DOHH2 (cell line): ENCODE measurements around the gene TANC1.
"Not testable (repeated sequence)": the region's sequence is repeated elsewhere in the genome, so short reads cannot be mapped to it uniquely, and the experiment has no call there.

ENCODE experiments used
- H3F3A ChIP-seq: fragments of 200-600 bp; sonication (generic), shearing (Covaris generic); 2 replicates; pipeline ENCODE4 v1.6.0; 2016; ENCODE audit warnings: antibody characterized with exemption, mild to moderate bottlenecking; ENCODE audit not compliant: control insufficient read depth, insufficient read depth
- H3K27ac ChIP-seq: fragments of 200-600 bp; sonication (generic); 2 replicates; pipeline ENCODE4 v1.5.1; 2014; ENCODE audit warnings: low read depth, mild to moderate bottlenecking, low read length, moderate library complexity
- H3K27me3 ChIP-seq: fragments of 200-600 bp; sonication (generic); 2 replicates; pipeline ENCODE4 v1.6.1; 2014; ENCODE audit warnings: mild to moderate bottlenecking, low read length, mixed read lengths; ENCODE audit not compliant: control insufficient read depth
- H3K36me3 ChIP-seq: fragments of 200-600 bp; sonication (generic); 2 replicates; pipeline ENCODE4 v1.6.1; 2014; ENCODE audit warnings: mild to moderate bottlenecking, low read length, moderate library complexity, mixed read lengths; ENCODE audit not compliant: control insufficient read depth
- H3K4me1 ChIP-seq: fragments of 200-600 bp; sonication (generic); 2 replicates; pipeline ENCODE4 v1.6.1; 2014; ENCODE audit warnings: mild to moderate bottlenecking, low read length, mixed read lengths; ENCODE audit not compliant: control insufficient read depth
- H3K4me2 ChIP-seq: fragments of 200-600 bp; sonication (generic); 2 replicates; pipeline ENCODE4 v1.6.0; 2014; ENCODE audit warnings: mild to moderate bottlenecking, low read length, moderate library complexity
- H3K4me3 ChIP-seq: fragments of 200-600 bp; sonication (generic); 2 replicates; pipeline ENCODE4 v1.5.1; 2014; ENCODE audit warnings: mild to moderate bottlenecking, low read length, mixed read lengths
- H3K79me2 ChIP-seq: fragments of 200-600 bp; sonication (generic); 2 replicates; pipeline ENCODE4 v1.6.1; 2014; ENCODE audit warnings: mild to moderate bottlenecking, low read length, mixed read lengths; ENCODE audit not compliant: control insufficient read depth
- H3K9me2 ChIP-seq: fragments of 200-600 bp; sonication (generic); replicated peaks from 2 replicates; pipeline ENCODE4 v1.6.1; 2014; ENCODE audit warnings: mild to moderate bottlenecking, low read length, mixed read lengths; ENCODE audit not compliant: control insufficient read depth
- H3K9me3 ChIP-seq: fragments of 200-600 bp; sonication (generic); 2 replicates; pipeline ENCODE4 v1.6.1; 2014; ENCODE audit warnings: antibody characterized with exemption, low read length, mixed read lengths; ENCODE audit not compliant: control insufficient read depth, insufficient read depth
- H4K20me1 ChIP-seq: fragments of 200-600 bp; sonication (generic); 2 replicates; pipeline ENCODE4 v1.6.0; 2014; ENCODE audit warnings: low read depth, mild to moderate bottlenecking, antibody characterized with exemption, low read length, moderate library complexity; ENCODE audit not compliant: control insufficient read depth, insufficient read depth
- EZH2phosphoT487 ChIP-seq: fragments of 200-600 bp; sonication (generic); IDR thresholded peaks from 2 replicates; pipeline ENCODE4 v1.6.1; 2017; ENCODE audit warnings: borderline replicate concordance, mild to moderate bottlenecking, antibody characterized with exemption, low read length, moderate library complexity, mixed read lengths
- TF ChIP-seq, protein P1 (sequence below): fragments of 200-600 bp; sonication (generic); IDR thresholded peaks from one replicate; pipeline ENCODE4 v1.5.1; 2014; ENCODE audit warnings: antibody characterized with exemption, mild to moderate bottlenecking, low read depth, low read length; ENCODE audit not compliant: poor library complexity, severe bottlenecking

TANC1 gene

DNA sequence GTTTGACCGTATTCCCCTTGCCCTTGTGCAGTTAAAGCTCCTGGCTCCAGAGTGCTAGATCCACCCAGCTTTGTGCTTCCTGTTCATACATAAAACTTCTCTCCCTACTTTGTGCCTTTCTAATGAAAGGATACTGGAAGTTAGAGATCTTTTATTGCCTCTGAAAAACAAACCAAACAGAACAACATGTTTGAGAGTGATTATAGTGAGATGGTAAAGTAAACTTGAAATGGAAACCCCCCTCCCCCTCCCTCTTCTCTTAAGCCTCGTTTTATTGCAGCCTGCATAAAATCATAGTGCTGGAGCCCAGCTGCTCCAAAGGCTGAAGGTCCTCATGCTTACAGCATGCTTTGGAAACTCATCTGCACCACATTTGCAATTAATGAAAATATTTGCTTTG lies 125.1 kb downstream of the TANC1 start:
- Histone ChIP-seq H4K20me1 (no peaks in the 10 kb centered on the region), H3F3A (no peaks in the 10 kb centered on the region), H3K27me3 (no peaks in the 10 kb centered on the region), H3K36me3 (no peaks in the 10 kb centered on the region), H3K79me2 (no peaks in the 10 kb centered on the region), H3K9me2 (no peaks in the 10 kb centered on the region), H3K4me3 (no peak overlapping the region), H3K4me2 (no peak overlapping the region), H3K9me3 (peaks cover 5% of the 10 kb centered on the region; the same call in 1 of the 2 replicates), H3K4me1 (peaks cover 41% of the 10 kb centered on the region), H3K27ac (no peak overlapping the region)
- no peak for TF ChIP-seq EZH2phosphoT487
- TF ChIP-seq, protein P1, sequence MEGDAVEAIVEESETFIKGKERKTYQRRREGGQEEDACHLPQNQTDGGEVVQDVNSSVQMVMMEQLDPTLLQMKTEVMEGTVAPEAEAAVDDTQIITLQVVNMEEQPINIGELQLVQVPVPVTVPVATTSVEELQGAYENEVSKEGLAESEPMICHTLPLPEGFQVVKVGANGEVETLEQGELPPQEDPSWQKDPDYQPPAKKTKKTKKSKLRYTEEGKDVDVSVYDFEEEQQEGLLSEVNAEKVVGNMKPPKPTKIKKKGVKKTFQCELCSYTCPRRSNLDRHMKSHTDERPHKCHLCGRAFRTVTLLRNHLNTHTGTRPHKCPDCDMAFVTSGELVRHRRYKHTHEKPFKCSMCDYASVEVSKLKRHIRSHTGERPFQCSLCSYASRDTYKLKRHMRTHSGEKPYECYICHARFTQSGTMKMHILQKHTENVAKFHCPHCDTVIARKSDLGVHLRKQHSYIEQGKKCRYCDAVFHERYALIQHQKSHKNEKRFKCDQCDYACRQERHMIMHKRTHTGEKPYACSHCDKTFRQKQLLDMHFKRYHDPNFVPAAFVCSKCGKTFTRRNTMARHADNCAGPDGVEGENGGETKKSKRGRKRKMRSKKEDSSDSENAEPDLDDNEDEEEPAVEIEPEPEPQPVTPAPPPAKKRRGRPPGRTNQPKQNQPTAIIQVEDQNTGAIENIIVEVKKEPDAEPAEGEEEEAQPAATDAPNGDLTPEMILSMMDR, result no peak

GRCh38 chr2:159094173-159094737 lies 125.8 kb downstream of the TANC1 start:
- no peak overlapping the region for H3K27ac ChIP-seq
- no peaks in the 10 kb centered on the region for H4K20me1 ChIP-seq
- no peak overlapping the region for H3K4me2 ChIP-seq

DNA sequence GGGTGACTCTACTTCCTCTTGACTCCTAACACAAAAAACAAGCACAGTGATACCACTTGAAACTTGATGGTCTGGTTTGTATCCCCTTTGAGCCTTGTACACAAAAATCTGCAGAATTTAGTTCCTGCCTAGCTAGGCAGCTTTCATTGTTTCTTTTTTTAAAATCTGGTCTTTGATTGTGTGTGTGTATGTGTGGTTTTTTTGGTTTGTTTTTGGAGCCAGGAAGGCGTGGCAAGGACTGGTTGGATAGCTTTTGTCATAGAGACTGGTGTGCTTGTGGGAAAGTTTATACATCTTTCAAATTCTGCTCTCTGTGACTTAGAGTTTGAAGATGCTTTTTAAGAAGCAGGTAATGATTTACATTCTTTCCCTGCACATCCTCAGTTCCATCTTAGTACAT lies 127.4 kb downstream of the TANC1 start:
- Histone ChIP-seq H3K36me3 (no peaks in the 10 kb centered on the region), H3K27ac (no peak overlapping the region), H3F3A (no peaks in the 10 kb centered on the region), H3K4me3 (no peak overlapping the region), H3K4me1 (peaks cover 35% of the 10 kb centered on the region), H3K9me2 (no peaks in the 10 kb centered on the region), H3K27me3 (0 out of 2 replicates have a peak, but pooled peaks cover 2% of the 10 kb centered on the region), H3K79me2 (no peaks in the 10 kb centered on the region), H3K9me3 (peaks cover 5% of the 10 kb centered on the region; the same call in 1 of the 2 replicates), H3K4me2 (no peak overlapping the region), H4K20me1 (no peaks in the 10 kb centered on the region)
- no peak for TF ChIP-seq EZH2phosphoT487
- TF ChIP-seq, protein P1, result no peak

More at GRCh38 chr2:159094173-159094737, 125.8 kb downstream of the TANC1 start:
- no peaks in the 10 kb centered on the region for H3F3A ChIP-seq
- peaks cover 41% of the 10 kb centered on the region for H3K4me1 ChIP-seq
- no peaks in the 10 kb centered on the region for H3K9me2 ChIP-seq
- no peaks in the 10 kb centered on the region for H3K36me3 ChIP-seq
- H3K79me2 ChIP-seq, result no peaks in the 10 kb centered on the region
- H3K27me3 ChIP-seq, result 0 out of 2 replicates have a peak, but pooled peaks cover 2% of the 10 kb centered on the region
- TF ChIP-seq, protein P1, result no peak
- no peak for TF ChIP-seq EZH2phosphoT487
- no peak overlapping the region for H3K4me3 ChIP-seq
- peaks cover 5% of the 10 kb centered on the region; the same call in 1 of the 2 replicates for H3K9me3 ChIP-seq

GRCh38 chr2:159096302-159096855 lies 127.9 kb downstream of the TANC1 start:
- not testable (repeated sequence) for H4K20me1 ChIP-seq, H3K79me2 ChIP-seq, H3K9me2 ChIP-seq, H3K27ac ChIP-seq, H3F3A ChIP-seq, H3K4me2 ChIP-seq, H3K4me3 ChIP-seq, H3K9me3 ChIP-seq, H3K27me3 ChIP-seq, H3K36me3 ChIP-seq
- peaks cover 29% of the 10 kb centered on the region for H3K4me1 ChIP-seq
